Fibroblast of skin of left quadriceps (primary cell): ENCODE data around the gene WNT9A.
"Not testable (repeated sequence)": the region's sequence is repeated elsewhere in the genome, so short reads cannot be mapped to it uniquely, and the experiment has no call there.

Experiments
- DNase-seq, 2 experiments: peaks; one replicate each; pipeline ENCODE4 v3.0.0-alpha.2; 2013; ENCODE audit warnings: low read depth in 2 of 2

Gene WNT9A

GRCh38 chr1:227910511-227911153 lies 37.1 kb downstream of the WNT9A start:
- DNase-seq: no peak

GRCh38 chr1:227909923-227910328 lies 37.8 kb downstream of the WNT9A start:
- DNase-seq: not testable (repeated sequence)

DNA sequence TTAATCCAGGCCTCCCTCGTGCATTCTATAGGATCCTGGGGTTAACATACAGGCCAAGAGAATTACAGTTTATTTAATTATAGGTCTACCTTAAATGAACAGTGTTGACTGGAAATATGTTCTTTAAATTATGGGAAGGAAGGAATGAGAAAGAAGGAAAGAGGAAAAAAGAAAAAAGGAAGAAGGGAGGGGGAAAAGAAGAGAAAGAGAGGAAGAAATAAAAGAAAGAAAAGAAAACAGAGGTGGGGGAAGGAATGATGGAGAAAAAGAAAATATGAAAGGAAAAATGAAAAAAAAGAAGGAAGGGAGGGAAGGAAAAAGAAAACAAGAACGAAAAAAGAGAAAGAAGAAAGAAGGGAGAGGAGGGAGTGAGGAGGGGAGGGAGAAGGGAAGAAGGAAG lies 38.5 kb downstream of the WNT9A start:
- no peak for DNase-seq

GRCh38 chr1:227908359-227908758 lies 39.4 kb downstream of the WNT9A start:
- DNase-seq: no peak

- DNase-seq: no peak
These were observed 40.2 kb downstream of the WNT9A start for GRCh38 chr1:227907439-227908015.

DNA sequence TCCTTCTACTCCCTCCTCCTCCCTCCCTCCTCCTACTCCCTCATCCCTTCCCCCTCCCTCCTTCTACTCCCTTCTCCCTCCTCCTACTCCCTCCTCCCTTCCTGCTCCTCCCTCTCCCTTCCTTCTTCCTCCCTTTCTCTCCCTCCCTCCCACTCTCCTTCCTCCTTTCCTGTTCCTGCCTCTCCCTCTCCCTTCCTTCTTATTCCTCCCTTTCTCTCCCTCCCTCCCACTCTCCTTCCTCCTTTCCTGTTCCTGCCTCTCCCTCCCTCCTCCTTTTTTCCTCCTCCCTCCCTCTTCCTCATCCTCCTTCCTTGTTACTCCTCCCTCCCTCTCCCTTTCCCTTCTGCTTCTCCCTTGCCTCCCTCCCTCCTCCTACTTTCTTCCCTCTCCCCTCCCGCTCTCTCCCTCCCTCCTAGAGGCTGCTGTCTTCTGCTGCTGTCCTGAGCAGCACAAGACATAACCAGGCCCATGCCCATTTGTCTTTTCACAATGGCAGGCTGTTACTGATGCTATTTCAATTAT lies 41.1 kb downstream of the WNT9A start:
- no peak for DNase-seq

GRCh38 chr1:227905573-227906487 lies 41.9 kb downstream of the WNT9A start:
- no peak for DNase-seq

GRCh38 chr1:227904541-227905335 lies 43.0 kb downstream of the WNT9A start:
- DNase-seq: no peak

GRCh38 chr1:227903614-227904501 lies 43.9 kb downstream of the WNT9A start:
- no peak for DNase-seq

DNA sequence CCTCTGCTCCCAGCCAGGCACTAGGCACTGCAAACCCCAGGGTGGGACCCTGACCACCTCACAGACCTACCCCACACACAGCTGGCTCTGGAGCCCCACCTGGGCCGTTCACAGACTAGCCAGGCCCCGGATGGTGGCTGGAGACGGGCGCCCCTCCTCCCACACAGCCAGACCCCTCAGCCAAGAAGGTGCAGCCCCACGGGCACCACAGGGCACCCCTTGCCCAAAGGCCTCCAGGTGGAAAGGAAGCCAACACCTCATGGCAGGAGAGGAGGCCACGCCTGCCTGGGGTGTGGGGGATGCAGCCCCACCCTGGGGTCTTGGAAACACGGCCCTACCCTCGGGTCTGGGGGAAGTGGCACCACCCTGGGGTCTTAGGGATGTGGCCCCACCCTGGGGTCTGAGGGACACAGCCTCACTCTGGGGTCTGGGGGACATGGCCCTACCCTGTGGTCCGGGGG lies 44.6 kb downstream of the WNT9A start:
- no peak for DNase-seq

DNA sequence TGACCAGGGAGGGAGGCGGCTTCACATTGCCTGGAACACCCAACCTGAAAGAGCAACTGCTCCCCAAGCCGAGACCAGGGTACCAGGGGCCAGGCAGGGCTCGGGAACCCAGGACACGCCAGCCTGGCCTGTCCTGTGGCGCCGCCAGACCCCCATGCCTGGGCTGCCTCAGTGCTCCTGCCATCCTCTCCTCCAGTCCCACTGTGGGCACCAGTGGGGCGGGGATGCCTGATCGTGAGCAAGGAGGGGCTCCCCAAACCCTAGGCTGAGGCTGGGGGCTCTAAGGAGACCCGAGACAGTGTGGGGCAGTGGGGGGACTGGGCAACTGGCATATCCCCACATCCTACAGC lies 45.1 kb downstream of the WNT9A start:
- DNase-seq: no peak

GRCh38 chr1:227901906-227902640 lies 45.7 kb downstream of the WNT9A start:
- no peak for DNase-seq

GRCh38 chr1:227901239-227901905 lies 46.4 kb downstream of the WNT9A start:
- no peak for DNase-seq

DNA sequence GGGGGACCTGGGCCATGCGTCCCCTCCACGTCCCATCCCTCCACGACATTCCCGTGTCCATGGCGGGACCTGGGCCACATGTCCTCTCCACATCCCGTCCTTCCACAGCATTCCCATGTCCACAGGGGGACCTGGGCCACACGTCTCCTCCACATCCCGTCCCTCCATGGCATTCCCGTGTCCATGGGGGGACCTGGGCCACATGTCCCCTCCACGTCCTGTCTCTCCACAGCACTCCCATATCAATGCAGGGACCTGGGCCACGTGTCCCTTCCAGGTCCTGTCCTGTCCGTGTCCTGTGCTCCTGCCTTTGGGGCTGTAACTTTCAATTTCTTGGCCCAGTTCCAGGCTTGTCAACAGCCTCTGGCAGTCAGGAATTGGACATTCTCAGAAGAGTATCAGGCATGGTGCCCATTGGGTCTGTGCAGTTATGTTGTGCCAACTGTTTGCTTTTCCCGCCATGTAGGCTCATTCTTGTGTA lies 47.1 kb downstream of the WNT9A start:
- no peak for DNase-seq

DNA sequence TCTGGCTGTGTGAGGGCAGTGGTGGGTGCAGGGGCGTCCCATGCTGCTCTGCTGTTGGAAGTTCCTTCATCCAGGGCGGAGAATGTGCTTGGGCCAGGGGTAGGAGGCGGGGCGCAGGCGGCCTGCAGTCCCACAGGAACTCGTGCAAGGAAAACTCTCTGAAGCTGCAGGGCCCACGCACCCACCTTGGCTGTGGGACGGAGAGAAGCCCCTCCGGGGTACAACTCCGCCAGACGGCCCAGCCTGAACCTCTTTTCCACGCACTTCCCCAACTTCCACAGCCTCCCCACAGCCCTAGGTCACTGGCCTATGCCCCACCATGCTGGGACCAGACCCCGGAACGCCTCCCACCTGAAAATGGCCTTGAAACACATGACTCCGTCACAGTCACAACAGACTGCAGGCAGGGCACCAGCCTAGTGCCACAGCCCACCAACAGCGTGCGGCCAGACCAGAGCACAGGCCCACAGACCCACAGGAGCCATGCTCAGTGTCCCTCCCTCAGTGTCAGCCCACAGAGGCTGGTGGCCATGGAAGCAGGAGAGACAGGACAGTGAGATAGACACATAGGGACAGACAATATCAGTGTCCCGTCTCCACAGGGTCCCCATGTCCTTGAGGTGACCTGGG lies 47.8 kb downstream of the WNT9A start:
- DNase-seq: no peak

GRCh38 chr1:227899141-227899819 lies 48.5 kb downstream of the WNT9A start:
- DNase-seq: no peak

DNA sequence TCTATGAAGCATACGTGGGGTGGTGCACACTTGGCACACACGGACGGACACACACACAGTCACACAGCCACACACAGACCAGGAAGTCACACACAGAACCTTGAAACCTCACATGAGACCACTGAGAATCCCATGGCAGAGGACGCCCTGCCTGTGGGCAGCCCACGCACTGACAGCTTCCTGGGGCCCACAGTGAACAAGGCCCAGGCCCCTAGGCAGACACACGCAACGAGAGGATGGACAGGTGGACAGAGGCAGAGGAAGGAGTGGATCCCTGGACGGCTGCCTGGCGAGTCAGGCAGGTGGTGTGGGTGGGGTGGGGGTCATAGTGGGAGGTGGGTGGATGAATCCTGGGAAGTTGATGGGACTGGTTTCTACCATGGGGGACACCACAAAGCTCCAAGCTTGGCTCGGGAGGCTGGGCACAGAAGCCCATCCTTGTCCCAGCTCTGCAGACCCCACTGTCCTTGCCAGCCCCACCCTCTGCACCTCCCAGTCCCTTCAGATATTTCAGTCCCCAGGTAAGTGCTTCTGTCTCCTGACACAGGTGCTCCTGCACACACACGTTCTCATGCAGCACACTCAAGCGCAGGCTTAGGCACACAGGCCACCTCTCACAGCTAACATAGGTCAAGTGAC lies 49.1 kb downstream of the WNT9A start:
- no peak for DNase-seq
